Measurements from ENCODE around the gene RBM17. TPM values are rescaled to one million over a fixed set of nuclear protein-coding genes. Genes with fewer than 3 reads are reported as not detected.

Gene RBM17
- total and polyA plus RNA-seq, 2 of the 13 experiments (the other 11 are each of a cell fraction or from before 2014, with no cell fraction given), result 30.7 to 77.5 TPM

DNA sequence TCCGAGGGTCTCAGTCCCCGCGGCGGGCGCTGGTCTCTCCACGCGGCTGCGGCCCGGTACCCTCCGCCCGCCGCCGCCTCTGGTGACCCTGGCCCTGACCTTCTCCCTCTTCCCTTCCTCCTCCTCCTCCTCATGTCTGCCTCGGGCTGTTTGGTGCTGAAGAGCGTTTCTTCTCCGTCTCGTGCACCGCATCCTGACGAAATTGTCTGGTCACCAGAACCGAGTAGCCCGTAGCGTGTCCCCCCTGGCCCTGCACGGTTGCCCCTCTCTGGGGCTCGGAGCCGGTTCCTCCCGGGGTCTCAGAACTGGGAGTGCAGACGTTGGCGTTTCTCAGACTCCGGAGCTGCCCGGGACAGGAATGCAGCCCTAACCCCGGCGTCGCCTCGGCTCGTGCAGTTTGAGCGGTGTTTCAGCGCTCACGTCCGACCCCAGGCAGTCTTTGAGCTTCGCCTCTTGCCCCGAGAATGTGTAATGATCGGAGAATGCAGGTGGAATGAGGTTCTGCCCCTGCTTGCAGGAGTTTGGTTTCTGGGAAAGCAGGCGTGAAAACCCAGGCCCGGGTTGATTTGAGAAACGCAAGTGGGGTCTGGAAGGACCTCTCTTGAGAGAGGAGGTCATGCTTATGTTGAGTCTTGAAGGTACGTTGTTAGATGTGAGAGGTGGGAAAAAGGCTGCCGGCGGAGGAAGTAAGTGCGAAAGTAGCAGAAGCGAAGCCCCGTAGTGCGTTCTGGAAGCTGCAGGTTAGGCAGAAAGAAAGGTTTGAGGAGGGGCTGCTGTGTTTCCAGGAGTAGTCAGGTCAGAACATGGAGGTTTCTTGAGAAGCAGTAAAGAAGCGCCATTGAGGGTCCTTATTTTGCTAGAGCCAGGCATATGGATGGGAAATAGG, 743 bp downstream of the RBM17 start (continued):
- TF ChIP-seq ZNF790 (CRISPR knock-in tag; IDR thresholded peaks at IDR 0.05; ENCODE audit: borderline replicate concordance) (no peak), ZFAT (CRISPR knock-in tag; conservative IDR thresholded peaks at IDR 0.05) (no peak), ZNF235 (CRISPR knock-in tag; IDR thresholded peaks at IDR 0.05; ENCODE audit: borderline replicate concordance) (no peak), CSRNP1 (CRISPR knock-in tag; IDR thresholded peaks at IDR 0.05) (peak; percentile 0; the same call in 1 of the 2 replicates), CAMTA2 (CRISPR knock-in tag; IDR thresholded peaks at IDR 0.05; ENCODE audit: borderline replicate concordance) (0 out of 2 replicates have a peak, but pooled peaks have one; percentile 46), RORA (CRISPR knock-in tag; IDR thresholded peaks at IDR 0.05) (no peak), ZFP82 (CRISPR knock-in tag; IDR thresholded peaks at IDR 0.05; ENCODE audit: borderline replicate concordance) (0 out of 2 replicates have a peak, but pooled peaks have one; percentile 75), UBTF (CRISPR knock-in tag; IDR thresholded peaks at IDR 0.05) (peak; percentile 7), ZFP90 (CRISPR knock-in tag; IDR thresholded peaks at IDR 0.05; ENCODE audit: borderline replicate concordance) (no peak), NFIB (CRISPR knock-in tag; IDR thresholded peaks at IDR 0.05; ENCODE audit: borderline replicate concordance) (no peak), ZNF605 (CRISPR knock-in tag; IDR thresholded peaks at IDR 0.05) (peak; percentile 68; the same call in 1 of the 2 replicates), KAT2B (IDR thresholded peaks at IDR 0.05; ENCODE audit: borderline replicate concordance, low read depth, low read length) (no peak), HDAC1 (CRISPR knock-in tag; IDR thresholded peaks at IDR 0.05) (peak; percentile 56), MYPOP (CRISPR knock-in tag; IDR thresholded peaks at IDR 0.05) (peak; percentile 74; the same call in 1 of the 2 replicates), ZBTB46 (CRISPR knock-in tag; IDR thresholded peaks at IDR 0.05; ENCODE audit: borderline replicate concordance) (no peak), MIER3 (CRISPR knock-in tag; IDR thresholded peaks at IDR 0.05; ENCODE audit: borderline replicate concordance) (no peak), MATR3 (CRISPR knock-in tag; IDR thresholded peaks at IDR 0.05) (no peak), ZNF83 (CRISPR knock-in tag; IDR thresholded peaks at IDR 0.05; ENCODE audit: borderline replicate concordance) (peak; percentile 35; the same call in 1 of the 2 replicates)
- TF ChIP-seq, protein P1, sequence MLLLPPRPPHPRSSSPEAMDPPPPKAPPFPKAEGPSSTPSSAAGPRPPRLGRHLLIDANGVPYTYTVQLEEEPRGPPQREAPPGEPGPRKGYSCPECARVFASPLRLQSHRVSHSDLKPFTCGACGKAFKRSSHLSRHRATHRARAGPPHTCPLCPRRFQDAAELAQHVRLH (CRISPR knock-in tag; IDR thresholded peaks at IDR 0.05; ENCODE audit: borderline replicate concordance, low read depth), result 0 out of 2 replicates have a peak, but pooled peaks have one; percentile 34

All from HepG2 (cell line).